Fibroblast of pulmonary artery (primary cell): ENCODE results near the gene SMC6.
A peak's percentile ranks its signal among the peaks of the same experiment; 100 is the strongest.

Experiments used
- DNase-seq: peaks from one replicate; pipeline ENCODE4 v3.0.0-alpha.2; 2010; ENCODE audit warnings: low read depth
- H3K4me3 ChIP-seq: replicated peaks from 2 replicates; pipeline ENCODE4 v1.5.1; 2011; ENCODE audit warnings: low read depth, mild to moderate bottlenecking, control low read depth, low read length, moderate library complexity
- TF ChIP-seq, protein P1 (sequence below): IDR thresholded peaks from 2 replicates; pipeline ENCODE4 v1.5.1; 2011; ENCODE audit warnings: mild to moderate bottlenecking, control low read depth, low read length, inconsistent platforms; ENCODE audit errors: missing control alignments

Gene SMC6

DNA sequence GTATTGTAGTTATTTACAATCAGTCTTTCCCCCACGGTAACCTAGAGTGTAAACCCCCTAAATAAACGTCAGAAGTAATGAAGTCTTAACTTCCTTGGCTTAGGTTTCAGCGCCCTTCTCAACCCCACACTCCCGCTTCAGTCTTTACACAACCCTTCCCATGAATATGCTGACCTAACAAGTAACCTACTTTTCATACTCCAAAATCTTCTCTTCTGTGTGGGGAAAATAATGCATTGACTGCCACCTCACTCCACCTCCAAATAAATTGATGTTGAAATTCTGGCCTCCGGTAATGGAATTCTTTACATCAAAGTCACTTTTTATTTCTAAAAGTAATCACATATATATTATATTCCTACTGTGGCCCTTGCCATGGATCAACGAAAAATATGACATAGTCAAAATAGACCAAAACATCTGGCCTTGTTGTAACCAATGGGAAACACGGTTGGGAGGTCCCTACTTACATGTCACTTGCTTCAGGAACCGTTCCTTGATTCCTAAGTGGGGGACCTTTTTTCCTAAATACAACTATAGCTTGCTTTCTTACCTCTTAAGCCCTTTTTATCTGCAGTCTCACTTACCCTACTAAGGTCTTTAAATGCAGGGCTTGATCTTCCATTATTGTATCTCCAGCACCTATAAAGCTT, 1.3 kb upstream of the SMC6 start:
- peak overlapping the region; percentile 84 for H3K4me3 ChIP-seq
- TF ChIP-seq, protein P1, sequence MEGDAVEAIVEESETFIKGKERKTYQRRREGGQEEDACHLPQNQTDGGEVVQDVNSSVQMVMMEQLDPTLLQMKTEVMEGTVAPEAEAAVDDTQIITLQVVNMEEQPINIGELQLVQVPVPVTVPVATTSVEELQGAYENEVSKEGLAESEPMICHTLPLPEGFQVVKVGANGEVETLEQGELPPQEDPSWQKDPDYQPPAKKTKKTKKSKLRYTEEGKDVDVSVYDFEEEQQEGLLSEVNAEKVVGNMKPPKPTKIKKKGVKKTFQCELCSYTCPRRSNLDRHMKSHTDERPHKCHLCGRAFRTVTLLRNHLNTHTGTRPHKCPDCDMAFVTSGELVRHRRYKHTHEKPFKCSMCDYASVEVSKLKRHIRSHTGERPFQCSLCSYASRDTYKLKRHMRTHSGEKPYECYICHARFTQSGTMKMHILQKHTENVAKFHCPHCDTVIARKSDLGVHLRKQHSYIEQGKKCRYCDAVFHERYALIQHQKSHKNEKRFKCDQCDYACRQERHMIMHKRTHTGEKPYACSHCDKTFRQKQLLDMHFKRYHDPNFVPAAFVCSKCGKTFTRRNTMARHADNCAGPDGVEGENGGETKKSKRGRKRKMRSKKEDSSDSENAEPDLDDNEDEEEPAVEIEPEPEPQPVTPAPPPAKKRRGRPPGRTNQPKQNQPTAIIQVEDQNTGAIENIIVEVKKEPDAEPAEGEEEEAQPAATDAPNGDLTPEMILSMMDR = no peak
- peak; percentile 26 for DNase-seq

DNA sequence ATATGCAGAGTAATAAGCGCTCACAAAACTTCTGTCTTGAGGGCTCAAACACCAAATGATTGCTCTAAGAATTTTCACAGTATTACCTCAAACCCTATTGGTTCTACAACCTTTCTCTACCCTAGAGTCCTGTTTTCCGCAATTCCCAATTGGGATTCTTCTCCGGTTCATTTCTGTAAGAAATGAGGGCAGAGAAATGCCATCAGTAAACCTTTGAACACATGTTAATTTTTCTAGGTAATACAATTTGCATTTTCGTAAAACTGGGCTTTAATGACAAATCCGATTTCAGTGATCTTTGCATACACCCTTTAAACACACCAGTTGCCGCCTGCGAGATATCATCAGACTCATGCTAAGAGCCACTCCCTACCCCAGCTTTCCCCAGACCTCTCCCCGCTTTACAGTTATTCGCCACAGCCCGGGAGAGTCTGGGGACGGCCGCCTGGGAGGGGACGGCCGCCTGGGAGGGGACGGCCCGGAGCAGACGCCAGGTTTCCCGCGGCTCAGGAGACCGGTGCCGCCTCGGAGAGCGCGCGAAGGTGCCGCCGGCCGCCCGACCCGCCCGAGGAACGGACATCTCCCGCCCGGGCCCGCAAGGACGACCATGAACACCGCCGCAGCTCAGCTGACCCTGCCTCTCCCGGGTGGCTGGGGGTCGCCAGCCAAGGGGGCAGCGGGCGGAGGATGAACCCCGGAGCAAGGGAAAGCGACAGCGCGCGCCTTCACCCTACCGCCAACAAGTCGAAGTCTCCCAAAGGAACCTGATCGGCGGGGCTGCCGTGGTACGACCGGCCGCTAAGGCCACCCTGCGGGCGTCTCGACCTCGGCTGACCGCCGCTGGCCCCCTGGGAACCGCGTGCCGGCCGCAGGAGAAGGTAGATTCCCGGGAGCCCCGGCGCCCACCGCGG, 463 bp downstream of the SMC6 start:
- TF ChIP-seq, protein P1 = no peak
- peak; percentile 25 for DNase-seq
- peak overlapping the region; percentile 84 for H3K4me3 ChIP-seq

DNA sequence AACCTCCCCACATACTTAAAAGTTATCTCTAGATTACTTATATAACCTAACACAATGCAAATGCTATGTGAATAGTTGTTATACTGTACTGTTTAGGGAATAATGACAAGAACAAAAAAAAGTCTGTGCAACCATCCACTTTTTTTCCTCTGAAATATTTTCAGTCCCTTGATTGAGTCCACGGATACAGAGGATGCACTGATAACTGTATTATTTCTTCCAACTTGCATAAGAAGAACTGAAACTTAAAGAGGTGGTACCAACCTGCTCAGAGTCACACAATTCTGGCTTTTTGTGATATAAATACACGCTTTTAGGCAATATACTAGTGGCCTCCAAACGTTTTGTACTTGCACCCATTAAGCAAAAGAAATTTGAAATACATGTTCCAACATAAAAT, 1.4 kb downstream of the SMC6 start:
- no peak for DNase-seq
- TF ChIP-seq, protein P1 = no peak

DNA sequence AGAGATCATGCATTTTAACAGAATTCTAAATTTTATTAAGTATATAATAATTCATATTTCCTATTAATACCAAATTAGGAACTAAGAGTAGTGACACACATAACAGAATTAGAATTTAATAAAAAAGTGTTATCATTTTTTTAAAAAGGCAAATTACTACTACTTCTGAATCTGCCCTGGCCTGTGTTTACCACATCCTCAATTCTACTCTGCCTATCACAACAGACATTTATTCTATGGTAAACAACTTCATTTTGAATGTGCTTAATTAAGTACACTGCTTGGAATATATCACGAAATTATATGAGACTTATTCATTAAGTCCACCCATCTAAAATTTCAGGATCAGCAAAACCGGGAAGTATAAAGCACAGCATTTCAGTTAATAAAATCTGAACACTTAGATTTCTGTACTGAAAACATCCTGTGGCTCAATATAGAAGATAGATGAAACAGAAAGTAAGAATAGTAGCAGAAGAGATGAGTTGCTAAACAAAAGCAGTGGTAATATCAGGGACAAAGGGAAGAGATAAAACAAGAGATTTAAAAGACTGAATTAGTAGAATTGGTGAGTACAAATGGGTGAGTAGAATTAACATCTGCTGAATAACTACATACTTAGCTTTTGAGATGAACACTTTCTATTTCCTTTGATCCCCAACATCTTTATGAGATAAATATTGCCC, 3.7 kb downstream of the SMC6 start:
- TF ChIP-seq, protein P1 = no peak
- DNase-seq = no peak
- no peak overlapping the region for H3K4me3 ChIP-seq

More for the DNA sequence above, 1.4 kb downstream of the SMC6 start:
- peak overlapping the region; percentile 84 for H3K4me3 ChIP-seq

DNA sequence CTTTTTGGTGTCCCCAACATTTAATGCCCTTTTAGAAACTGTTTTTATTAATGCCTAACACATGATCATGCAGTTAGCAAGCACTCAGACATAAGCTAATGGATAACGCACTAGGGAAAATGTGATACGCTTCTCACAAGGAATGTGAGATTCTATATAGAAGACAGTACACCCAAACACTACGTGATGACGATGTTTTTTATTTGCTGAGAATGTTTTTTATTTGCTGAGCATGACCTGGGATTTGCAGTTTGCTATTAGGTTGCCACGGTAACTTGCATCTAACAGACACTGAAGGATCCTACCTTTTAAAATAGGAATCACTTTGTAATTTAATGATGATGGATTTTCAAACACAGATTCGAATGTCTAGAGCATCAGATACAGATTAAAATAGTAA, 4.9 kb downstream of the SMC6 start:
- no peak overlapping the region for H3K4me3 ChIP-seq
- DNase-seq = no peak
- TF ChIP-seq, protein P1 = no peak

DNA sequence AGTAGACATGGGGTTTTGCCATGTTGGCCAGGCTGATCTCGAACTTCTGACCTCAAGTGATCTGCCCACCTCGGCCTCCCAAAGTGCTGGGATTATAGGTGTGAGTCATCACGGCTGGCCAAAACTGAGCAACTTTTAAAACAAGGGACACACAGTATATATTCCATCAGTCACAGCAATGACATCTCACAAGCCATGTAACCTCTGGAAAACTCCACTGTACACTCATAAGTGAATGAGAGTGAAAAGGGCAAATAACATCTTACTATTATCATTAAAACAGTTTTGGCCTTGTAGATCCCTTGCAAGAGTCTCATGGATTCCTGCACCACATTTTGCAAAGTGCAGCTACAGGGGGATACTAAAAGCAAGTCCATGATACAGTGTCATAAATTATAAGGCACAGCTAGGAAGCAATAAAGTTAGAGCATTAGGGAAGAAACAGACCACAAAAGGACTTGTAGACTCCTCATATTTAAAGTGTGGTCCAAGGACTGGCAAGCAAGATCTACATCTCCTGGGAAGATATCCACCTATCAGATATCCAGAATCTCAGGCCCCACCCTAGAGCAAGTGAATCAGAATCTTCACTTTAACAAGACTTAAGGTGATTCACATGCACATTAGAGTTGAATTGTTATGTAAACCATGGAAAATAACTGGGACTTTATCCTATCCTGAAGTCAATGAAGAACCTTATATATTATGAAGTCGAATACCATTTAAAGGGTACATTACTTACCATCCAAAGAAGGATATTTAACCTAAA, 5.7 kb downstream of the SMC6 start:
- H3K4me3 ChIP-seq = no peak overlapping the region
- TF ChIP-seq, protein P1 = no peak
- no peak for DNase-seq
